HEK293 (cell line): ENCODE measurements around the gene KITLG.

ENCODE experiments used
- CTCF ChIP-seq: fragments of 450-650 bp; formaldehyde crosslinking; IDR thresholded peaks from 2 replicates; pipeline ENCODE4 v1.5.1; 2016; ENCODE audit warnings: missing biosample characterization, missing genetic modification characterization
- HOXD13 ChIP-seq: sonication (generic); formaldehyde crosslinking; IDR thresholded peaks from 2 replicates; pipeline ENCODE4 v1.8.0; 2022; ENCODE audit warnings: missing genetic modification reagents, borderline replicate concordance
- RBAK ChIP-seq: fragments of 450-650 bp; formaldehyde crosslinking; IDR thresholded peaks from 2 replicates; pipeline ENCODE4 v1.5.1; 2016; ENCODE audit warnings: missing biosample characterization, missing genetic modification characterization
- SALL2 ChIP-seq: fragments of 450-650 bp; formaldehyde crosslinking; IDR thresholded peaks from 2 replicates; pipeline ENCODE4 v1.5.0; 2017; ENCODE audit warnings: missing biosample characterization, mild to moderate bottlenecking, missing genetic modification characterization, borderline replicate concordance
- TRIM28 ChIP-seq: IDR thresholded peaks from 2 replicates; pipeline ENCODE4 v1.6.1; 2011; ENCODE audit warnings: low read length, control low read depth, borderline replicate concordance
- ZBTB49 ChIP-seq: fragments of 450-650 bp; formaldehyde crosslinking; IDR thresholded peaks from 2 replicates; pipeline ENCODE4 v1.5.1; 2016; ENCODE audit warnings: missing biosample characterization, missing genetic modification characterization, low read depth
- ZNF274 ChIP-seq, 2 experiments: fragments of 200-500 bp in 1 of 2; fragments of 450-650 bp in 1 of 2; sonication (Bioruptor generic) in 1 of 2; formaldehyde crosslinking in 1 of 2; IDR thresholded peaks; 2 replicates each; pipeline versions ENCODE4 v1.5.1 to v1.6.1; 2014 to 2016; ENCODE audit warnings: borderline replicate concordance in 1 of 2, inconsistent platforms in 1 of 2, low read length in 1 of 2, missing biosample characterization in 1 of 2, missing genetic modification characterization in 1 of 2
- ZNF555 ChIP-seq: fragments of 450-650 bp; formaldehyde crosslinking; conservative IDR thresholded peaks from 2 replicates; pipeline ENCODE4 v1.5.1; 2017; ENCODE audit warnings: missing biosample characterization, mild to moderate bottlenecking, missing genetic modification characterization, inconsistent platforms
- ZSCAN30 ChIP-seq: fragments of 450-650 bp; IDR thresholded peaks from 2 replicates; pipeline ENCODE4 v1.5.1; 2018; ENCODE audit warnings: missing biosample characterization, mild to moderate bottlenecking, missing genetic modification characterization, moderate library complexity
- TF ChIP-seq, protein P1 (sequence below): fragments of 450-650 bp; formaldehyde crosslinking; optimal IDR thresholded peaks from 2 replicates; pipeline ENCODE3; 2016; ENCODE audit warnings: missing biosample characterization, mild to moderate bottlenecking, missing genetic modification characterization
- TF ChIP-seq, protein P2 (sequence below): fragments of 450-650 bp; formaldehyde crosslinking; IDR thresholded peaks from 2 replicates; pipeline ENCODE4 v1.5.1; 2016; ENCODE audit warnings: missing biosample characterization, missing genetic modification characterization

GRCh38 chr12:88472248-88472647, 108.0 kb downstream of the KITLG start:
- TF ChIP-seq ZNF274 (IDR thresholded peaks at IDR 0.05; ENCODE audit: low read length) (no peak), ZNF274 (tag by site-specific recombination; IDR thresholded peaks at IDR 0.05; ENCODE audit: borderline replicate concordance) (no peak), TRIM28 (no peak), SALL2 (tag by site-specific recombination) (no peak), CTCF (tag by site-specific recombination) (no peak), ZNF555 (tag by site-specific recombination) (no peak), HOXD13 (CRISPR knock-in tag) (no peak), ZSCAN30 (no peak), RBAK (tag by site-specific recombination) (no peak), ZBTB49 (no peak)
- TF ChIP-seq, protein P1, sequence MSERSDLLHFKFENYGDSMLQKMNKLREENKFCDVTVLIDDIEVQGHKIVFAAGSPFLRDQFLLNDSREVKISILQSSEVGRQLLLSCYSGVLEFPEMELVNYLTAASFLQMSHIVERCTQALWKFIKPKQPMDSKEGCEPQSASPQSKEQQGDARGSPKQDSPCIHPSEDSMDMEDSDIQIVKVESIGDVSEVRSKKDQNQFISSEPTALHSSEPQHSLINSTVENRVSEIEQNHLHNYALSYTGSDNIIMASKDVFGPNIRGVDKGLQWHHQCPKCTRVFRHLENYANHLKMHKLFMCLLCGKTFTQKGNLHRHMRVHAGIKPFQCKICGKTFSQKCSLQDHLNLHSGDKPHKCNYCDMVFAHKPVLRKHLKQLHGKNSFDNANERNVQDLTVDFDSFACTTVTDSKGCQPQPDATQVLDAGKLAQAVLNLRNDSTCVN (tag by site-specific recombination): no peak
- TF ChIP-seq, protein P2, sequence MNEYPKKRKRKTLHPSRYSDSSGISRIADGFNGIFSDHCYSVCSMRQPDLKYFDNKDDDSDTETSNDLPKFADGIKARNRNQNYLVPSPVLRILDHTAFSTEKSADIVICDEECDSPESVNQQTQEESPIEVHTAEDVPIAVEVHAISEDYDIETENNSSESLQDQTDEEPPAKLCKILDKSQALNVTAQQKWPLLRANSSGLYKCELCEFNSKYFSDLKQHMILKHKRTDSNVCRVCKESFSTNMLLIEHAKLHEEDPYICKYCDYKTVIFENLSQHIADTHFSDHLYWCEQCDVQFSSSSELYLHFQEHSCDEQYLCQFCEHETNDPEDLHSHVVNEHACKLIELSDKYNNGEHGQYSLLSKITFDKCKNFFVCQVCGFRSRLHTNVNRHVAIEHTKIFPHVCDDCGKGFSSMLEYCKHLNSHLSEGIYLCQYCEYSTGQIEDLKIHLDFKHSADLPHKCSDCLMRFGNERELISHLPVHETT (tag by site-specific recombination): no peak
